ENCODE results near the gene SHMT2.

SHMT2 gene

GRCh38 chr12:57238854-57239554, 9.5 kb downstream of the SHMT2 start:
- DNase-seq (ENCODE audit: low read depth in 3 of 3, low spot score in 1 of 3), result peak; percentile 59 to 91 (median 76)

DNA sequence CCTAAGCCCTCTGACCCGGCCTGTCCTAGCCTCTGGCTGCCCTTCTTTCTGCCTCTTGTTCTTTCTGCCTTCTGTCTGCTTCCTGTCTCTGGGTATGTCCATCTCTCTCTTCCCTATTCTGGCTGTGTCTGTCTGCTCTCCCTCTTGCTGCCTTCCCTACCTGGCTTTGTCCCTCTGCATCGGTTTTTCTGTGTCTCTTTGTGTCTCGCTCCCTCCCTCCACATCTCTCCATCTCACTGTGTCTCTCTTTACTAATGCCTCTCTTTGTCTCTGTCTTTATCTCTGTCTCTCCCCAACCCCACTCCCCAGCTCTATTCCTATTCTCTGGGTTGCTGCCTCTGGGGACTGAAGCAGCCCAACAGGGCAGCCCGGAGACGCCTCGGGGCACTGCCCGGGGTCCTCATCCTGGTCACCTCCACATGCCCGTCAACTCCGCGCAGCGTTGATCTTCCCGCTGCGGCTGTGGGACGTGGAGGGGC, 10.1 kb downstream of the SHMT2 start:
- no peak for DNase-seq (ENCODE audit: low read depth in 3 of 3, low spot score in 1 of 3)

GRCh38 chr12:57240066-57240921, 10.8 kb downstream of the SHMT2 start:
- peak in 2 of 3 donors; percentile 60 to 61 for DNase-seq (ENCODE audit: low read depth in 3 of 3, low spot score in 1 of 3)

GRCh38 chr12:57240926-57241401, 11.5 kb downstream of the SHMT2 start:
- no peak for DNase-seq (ENCODE audit: low read depth in 3 of 3, low spot score in 1 of 3)

GRCh38 chr12:57241402-57242310, 12.1 kb downstream of the SHMT2 start:
- no peak for DNase-seq (ENCODE audit: low read depth in 3 of 3, low spot score in 1 of 3)

DNA sequence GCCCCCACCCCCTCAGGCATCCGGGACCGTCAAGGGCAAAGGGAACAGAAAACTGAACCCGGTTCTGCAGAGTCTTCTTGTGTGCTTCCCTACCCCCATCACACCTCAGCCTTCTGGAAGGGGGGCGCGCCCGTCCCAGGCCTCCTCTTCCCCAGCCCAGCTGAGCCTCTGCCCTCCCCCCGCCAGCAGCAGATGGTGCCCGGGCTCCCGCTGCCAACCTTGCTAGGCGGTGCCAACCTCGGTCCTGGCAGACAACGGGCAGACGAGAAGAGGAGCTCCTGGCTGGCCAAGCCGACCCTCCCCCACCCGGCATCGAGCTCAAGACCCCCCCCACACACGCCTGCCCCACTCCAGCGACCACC, 12.8 kb downstream of the SHMT2 start:
- no peak for DNase-seq (ENCODE audit: low read depth in 3 of 3, low spot score in 1 of 3)

GRCh38 chr12:57242691-57243454, 13.4 kb downstream of the SHMT2 start:
- DNase-seq (ENCODE audit: low read depth in 3 of 3, low spot score in 1 of 3), result peak in 1 of 3 donors; percentile 72

DNA sequence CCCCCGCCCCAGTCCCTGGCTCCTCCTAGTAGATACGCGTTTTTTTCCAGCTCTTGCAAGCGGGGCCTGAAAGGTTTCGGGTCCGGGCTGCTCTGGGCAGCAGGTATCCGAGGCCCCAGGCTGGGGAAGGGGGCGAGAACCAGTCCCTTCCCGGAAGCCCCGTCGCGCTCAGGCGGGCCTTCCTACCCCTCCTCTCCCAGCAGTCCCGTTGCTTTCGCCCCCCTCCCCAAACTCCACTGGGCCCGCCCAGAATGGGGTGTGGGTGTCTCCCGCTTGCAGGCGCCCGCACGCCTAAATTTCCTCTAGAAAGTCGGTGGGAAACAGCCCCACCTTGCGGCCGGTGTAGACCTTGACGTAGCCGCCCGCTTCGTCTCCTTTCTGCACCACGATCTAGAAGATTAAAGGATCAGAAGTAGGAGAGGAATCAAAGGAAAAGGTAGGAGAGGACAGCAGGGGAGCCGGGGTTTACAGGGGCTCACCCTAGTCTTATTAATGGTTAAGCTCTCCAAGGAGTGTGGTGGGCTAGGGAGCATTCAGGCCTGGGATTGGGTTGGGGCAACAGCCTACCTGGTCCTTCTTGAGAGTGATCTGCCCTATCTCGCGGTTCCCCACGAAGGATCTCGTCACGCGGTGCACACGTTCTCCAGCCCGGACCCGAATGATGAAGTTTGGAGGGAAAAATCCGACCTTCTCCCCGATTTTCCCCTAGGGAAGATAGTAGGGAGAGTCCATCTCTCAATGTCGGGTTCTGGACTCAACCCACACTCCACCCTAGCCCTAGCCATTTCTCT, 14.2 kb downstream of the SHMT2 start:
- DNase-seq (ENCODE audit: low read depth in 3 of 3, low spot score in 1 of 3), result peak in 2 of 3 donors; percentile 60 to 77

GRCh38 chr12:57244312-57244696, 14.8 kb downstream of the SHMT2 start:
- no peak for DNase-seq (ENCODE audit: low read depth in 3 of 3, low spot score in 1 of 3)

- no peak for DNase-seq (ENCODE audit: low read depth in 3 of 3, low spot score in 1 of 3)
Observed at GRCh38 chr12:57247041-57247440, 17.5 kb downstream of the SHMT2 start.

GRCh38 chr12:57248934-57249742, 19.6 kb downstream of the SHMT2 start:
- DNase-seq (ENCODE audit: low read depth in 3 of 3, low spot score in 1 of 3), result no peak

- DNase-seq (ENCODE audit: low read depth in 3 of 3, low spot score in 1 of 3), result no peak
Observed at GRCh38 chr12:57250541-57250940, 21.0 kb downstream of the SHMT2 start.

DNA sequence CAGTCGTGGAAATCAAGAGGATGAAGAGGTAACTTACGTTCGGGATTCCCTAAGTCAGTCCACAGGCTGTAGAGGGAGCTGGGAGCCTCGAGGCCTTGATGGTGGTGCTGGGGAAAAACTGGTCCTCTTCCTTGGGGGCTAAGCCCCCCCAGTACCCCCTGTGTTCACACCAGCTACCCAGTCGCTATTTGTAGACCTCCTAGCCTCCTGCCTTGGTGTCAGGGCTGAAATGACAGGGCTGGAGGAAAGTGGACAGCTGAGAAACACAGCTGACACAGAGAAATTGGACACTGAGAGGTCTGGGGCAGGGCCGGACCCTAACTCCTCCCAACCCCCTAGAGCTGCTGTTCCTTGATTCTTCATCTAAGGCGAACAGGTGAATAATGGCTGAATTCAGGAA, 21.4 kb downstream of the SHMT2 start, which contains the start of gene STAC3:
Gene STAC3 (minus strand): TSS at position 232 of the 400 bp plus-strand sequence. CDS start 1,551 bp downstream, outside the sequence.
- DNase-seq (ENCODE audit: low read depth in 3 of 3, low spot score in 1 of 3), result no peak

DNA sequence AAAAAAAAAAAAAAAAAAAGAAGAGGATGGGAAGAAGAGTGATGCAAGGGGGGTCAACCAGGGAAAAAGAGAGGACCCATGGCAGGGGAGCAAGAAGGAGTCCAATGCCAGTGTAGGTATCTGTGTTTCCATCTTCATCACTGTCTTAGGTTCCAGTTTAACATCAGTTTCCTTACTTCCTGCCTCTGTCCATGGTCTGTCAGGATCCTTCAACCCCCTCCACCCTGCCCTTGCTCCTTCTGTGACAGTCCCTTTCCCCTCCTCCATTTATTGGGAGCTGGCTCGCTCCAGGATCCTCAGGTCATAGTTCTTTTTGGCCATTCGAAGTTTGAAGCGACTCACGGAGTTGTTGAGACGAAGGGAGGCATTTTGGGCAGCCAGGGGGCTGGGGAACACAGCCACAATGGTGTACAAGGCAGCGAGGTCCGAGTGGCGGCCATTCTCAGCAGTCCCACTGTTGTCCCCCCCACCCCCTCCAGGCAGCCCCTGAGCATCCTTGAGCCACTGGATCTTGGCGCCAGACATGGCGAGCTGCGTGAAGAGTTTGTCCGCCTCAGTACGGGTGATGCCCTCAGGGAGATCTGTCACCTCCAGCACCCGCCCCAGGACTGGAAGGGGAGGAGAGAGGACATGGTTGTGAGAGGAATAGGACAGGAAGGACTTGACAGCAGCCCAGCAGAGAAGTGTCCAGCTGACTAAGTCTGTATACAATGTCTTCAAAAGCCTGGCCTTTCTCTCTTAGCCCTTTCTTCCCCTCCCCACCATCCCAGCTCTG, 25.2 kb downstream of the SHMT2 start:
- no peak for DNase-seq (ENCODE audit: low read depth in 3 of 3, low spot score in 1 of 3)

DNA sequence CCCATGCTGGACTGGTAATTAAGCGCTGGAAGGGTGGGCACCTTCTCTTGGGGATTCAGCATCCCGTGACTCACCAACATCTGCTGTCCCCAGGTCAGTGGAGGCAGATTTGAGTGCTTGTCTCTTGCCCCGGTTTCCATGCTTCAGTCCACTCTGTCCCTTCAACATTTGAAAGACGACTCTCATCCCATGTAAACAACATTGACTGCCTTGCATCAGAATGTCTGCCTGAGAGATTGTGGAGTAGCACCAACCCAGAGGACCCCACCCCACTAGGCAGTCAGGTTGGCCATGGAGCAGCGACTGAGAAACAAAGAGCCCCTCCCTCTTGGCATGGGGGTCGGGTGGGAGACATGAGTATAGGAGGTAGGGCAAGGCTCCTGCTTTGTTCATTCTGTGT, 26.4 kb downstream of the SHMT2 start:
- no peak for DNase-seq (ENCODE audit: low read depth in 3 of 3, low spot score in 1 of 3)

GRCh38 chr12:57258977-57259970, 29.8 kb downstream of the SHMT2 start:
- DNase-seq (ENCODE audit: low read depth in 3 of 3, low spot score in 1 of 3), result no peak

- no peak for DNase-seq (ENCODE audit: low read depth in 3 of 3, low spot score in 1 of 3)
Observed at GRCh38 chr12:57260366-57260765, 30.9 kb downstream of the SHMT2 start.

All from stimulated activated CD4-positive, alpha-beta T cell treated with anti-CD3 and anti-CD28 coated beads, TNF-alpha, amount 100 ng/mL, for 1 hour (primary cell).